Cardiac fibroblast (primary cell): ENCODE measurements around the gene TRIM47.
A peak's percentile ranks its signal among the peaks of the same experiment; 100 is the strongest.

Experiments used
- DNase-seq, 2 donors: peaks; one replicate each; pipeline versions ENCODE4 v3.0.0 to v3.0.0-alpha.2; 2010; ENCODE audit warnings: low read depth in 2 of 2
- H3K4me3 ChIP-seq, 2 donors: replicated peaks in 1 of 2; 1 replicate in 1 of 2; 2 replicates in 1 of 2; pipeline ENCODE4 v1.5.1; 2011; ENCODE audit warnings: low read depth in 2 of 2, low read length in 2 of 2, mild to moderate bottlenecking in 2 of 2, moderate library complexity in 1 of 2
- CTCF ChIP-seq: IDR thresholded peaks from one replicate; pipeline ENCODE4 v1.5.1; 2011; ENCODE audit warnings: low read depth, mild to moderate bottlenecking, low read length, inconsistent platforms

Gene TRIM47

GRCh38 chr17:75915268-75915667 is 36.9 kb upstream of the TRIM47 start:
- no peak for TF ChIP-seq CTCF
- no peak overlapping the region for H3K4me3 ChIP-seq
- no peak for DNase-seq

- TF ChIP-seq CTCF: no peak
- DNase-seq: no peak
- no peak overlapping the region for H3K4me3 ChIP-seq
Measured at GRCh38 chr17:75914643-75915267, 36.4 kb upstream of the TRIM47 start.

- no peak overlapping the region for H3K4me3 ChIP-seq
- DNase-seq: no peak
- TF ChIP-seq CTCF: no peak
Measured at GRCh38 chr17:75913537-75914210, 35.3 kb upstream of the TRIM47 start.

- no peak overlapping the region for H3K4me3 ChIP-seq
- TF ChIP-seq CTCF: no peak
- DNase-seq: no peak
Measured at GRCh38 chr17:75910699-75911098, 32.3 kb upstream of the TRIM47 start.

- H3K4me3 ChIP-seq: no peak overlapping the region
- TF ChIP-seq CTCF: no peak
- peak in 1 of 2 donors; percentile 28 for DNase-seq
Measured at GRCh38 chr17:75909812-75910274, 31.5 kb upstream of the TRIM47 start.

GRCh38 chr17:75909051-75909811 is 30.9 kb upstream of the TRIM47 start:
- H3K4me3 ChIP-seq: no peak overlapping the region
- no peak for DNase-seq
- TF ChIP-seq CTCF: no peak
